GM12892 (cell line): ENCODE data around the gene P3H3.

ENCODE experiments used
- POLR2A ChIP-seq: IDR thresholded peaks from 2 replicates; pipeline ENCODE4 v1.6.1; 2011; ENCODE audit warnings: low read depth, low read length, control low read depth
- POLR2AphosphoS5 ChIP-seq: IDR thresholded peaks from 2 replicates; pipeline ENCODE4 v1.6.1; 2011; ENCODE audit warnings: low read depth, low read length, control low read depth

DNA sequence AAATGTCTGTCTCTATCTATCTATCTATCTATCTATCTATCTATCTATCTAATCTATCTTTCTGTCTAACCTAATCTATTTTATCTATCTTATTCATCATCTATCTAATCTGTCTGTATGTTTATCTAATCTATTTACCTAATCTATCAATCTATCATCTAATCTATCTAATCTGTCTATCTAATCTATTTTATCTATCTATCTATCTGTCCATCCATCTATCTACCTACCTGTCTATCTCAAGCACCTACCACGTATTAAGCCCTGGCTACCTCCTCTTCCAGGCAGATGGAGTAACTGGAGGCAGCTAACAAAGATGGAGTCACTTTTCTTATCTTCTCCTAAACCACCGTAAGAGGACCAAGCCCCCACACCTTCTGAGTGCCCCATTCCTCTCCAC is 33.1 kb upstream of the P3H3 start:
- TF ChIP-seq POLR2A, result no peak
- TF ChIP-seq POLR2AphosphoS5, result no peak
